H1 (cell line): ENCODE measurements around the gene MBD4. TPM values are rescaled to one million over a fixed set of nuclear protein-coding genes. Genes with fewer than 3 reads are reported as not detected.
"Not testable (repeated sequence)": the region's sequence is repeated elsewhere in the genome, so short reads cannot be mapped to it uniquely, and the experiment has no call there.

Experiments
- CTCF ChIA-PET: fragments of 300-600 bp; sonication (Branson Sonifier 250); formaldehyde crosslinking; loops from one replicate; lab custom pipeline; 2021; ENCODE audit not compliant: partially characterized antibody; lab: Charles Lee
- POLR2A ChIA-PET: fragments of 300-600 bp; sonication (Branson Sonifier 250); formaldehyde crosslinking; loops from one replicate; lab custom pipeline; 2021; ENCODE audit warnings: inconsistent platforms; ENCODE audit not compliant: partially characterized antibody; lab: Charles Lee
- DNase-seq, 2 experiments: peaks; one replicate each; pipeline versions ENCODE4 v3.0.0 to v3.0.0-alpha.2; 2010 to 2022; ENCODE audit warnings: low spot score in 2 of 2, low read depth in 1 of 2, mixed read lengths in 1 of 2
- FAIRE-seq: peaks from 2 replicates; lab custom pipeline; 2011; peaks lifted over from hg19 to GRCh38; lab: Jason Lieb, UNC
- H2AFZ ChIP-seq: 2 replicates; pipeline ENCODE4 v1.8.1; 2012; ENCODE audit warnings: low read length, inconsistent platforms
- H2AK5ac ChIP-seq: 2 replicates; pipeline ENCODE4 v1.6.1; 2013; ENCODE audit warnings: low read depth, low read length
- H2BK120ac ChIP-seq: replicated peaks from 2 replicates; pipeline ENCODE3; 2013; ENCODE audit warnings: low read depth, low read length, inconsistent platforms
- H2BK12ac ChIP-seq: 2 replicates; pipeline ENCODE4 v1.6.1; 2013; ENCODE audit warnings: low read depth, low read length
- H2BK15ac ChIP-seq: 2 replicates; pipeline ENCODE4 v1.6.1; 2013; ENCODE audit warnings: low read length
- H2BK20ac ChIP-seq: 2 replicates; pipeline ENCODE4 v1.6.1; 2013; ENCODE audit warnings: low read length
- H2BK5ac ChIP-seq: 2 replicates; pipeline ENCODE4 v1.6.1; 2013; ENCODE audit warnings: low read depth, low read length
- H3K14ac ChIP-seq: 2 replicates; pipeline ENCODE4 v1.6.1; 2013; ENCODE audit warnings: inconsistent platforms; ENCODE audit not compliant: insufficient read length
- H3K18ac ChIP-seq: 2 replicates; pipeline ENCODE4 v1.6.1; 2013; ENCODE audit warnings: low read length; ENCODE audit errors: extremely low read depth
- H3K23ac ChIP-seq: 2 replicates; pipeline ENCODE4 v1.6.1; 2013; ENCODE audit warnings: inconsistent platforms; ENCODE audit not compliant: insufficient read length
- H3K23me2 ChIP-seq: 2 replicates; pipeline ENCODE4 v1.6.1; 2013; ENCODE audit warnings: low read depth, low read length
- H3K27ac ChIP-seq: 2 replicates; pipeline ENCODE4 v1.6.1; 2011; ENCODE audit warnings: low read depth, low read length, inconsistent platforms
- H3K27me3 ChIP-seq, 4 experiments: replicated peaks in 1 of 4; 1 replicate in 1 of 4; 2 replicates in 3 of 4; pipeline versions ENCODE4 v1.6.1 to v1.8.1; 2011 to 2013; ENCODE audit warnings: low read length in 3 of 4, mild to moderate bottlenecking in 3 of 4, inconsistent platforms in 2 of 4, mixed read lengths in 2 of 4, moderate library complexity in 1 of 4; ENCODE audit not compliant: control insufficient read depth in 3 of 4, insufficient read depth in 3 of 4; ENCODE audit errors: extremely low read depth in 1 of 4
- H3K36me3 ChIP-seq, 4 experiments: 2 replicates each; pipeline versions ENCODE4 v1.6.1 to v1.8.1; 2011 to 2013; ENCODE audit warnings: mild to moderate bottlenecking in 4 of 4, low read length in 3 of 4, moderate library complexity in 2 of 4, control low read depth in 1 of 4, inconsistent platforms in 1 of 4; ENCODE audit not compliant: insufficient read depth in 4 of 4, control insufficient read depth in 2 of 4
- H3K4ac ChIP-seq: replicated peaks from 2 replicates; pipeline ENCODE3; 2013; ENCODE audit warnings: low read length, low read depth, mixed read lengths, inconsistent platforms; ENCODE audit not compliant: insufficient read length
- H3K4me1 ChIP-seq, 4 experiments: replicated peaks in 1 of 4; 1 replicate in 1 of 4; 2 replicates in 3 of 4; pipeline versions ENCODE4 v1.6.1 to v1.8.1; 2011 to 2013; ENCODE audit warnings: low read length in 3 of 4, inconsistent platforms in 2 of 4, mixed read lengths in 1 of 4; ENCODE audit not compliant: insufficient read depth in 4 of 4, control insufficient read depth in 3 of 4
- H3K4me2 ChIP-seq, 2 experiments: 2 replicates each; pipeline versions ENCODE4 v1.6.1 to v1.8.1; 2011 to 2013; ENCODE audit warnings: low read depth in 2 of 2, low read length in 2 of 2, control low read depth in 1 of 2, inconsistent platforms in 1 of 2, mild to moderate bottlenecking in 1 of 2; ENCODE audit not compliant: insufficient read depth in 1 of 2
- H3K4me3 ChIP-seq, 4 experiments: fragments of 200-600, 300-600 bp in 1 of 4; sonication (generic), shearing (Covaris generic), sonication (Bioruptor Twin) in 1 of 4; 2 replicates each; pipeline versions ENCODE4 v1.5.1 to v1.8.1; 2011 to 2016; ENCODE audit warnings: low read length in 4 of 4, low read depth in 3 of 4, control low read depth in 2 of 4, inconsistent platforms in 2 of 4, mild to moderate bottlenecking in 2 of 4, mixed read lengths in 1 of 4, moderate library complexity in 1 of 4; ENCODE audit not compliant: insufficient read depth in 2 of 4; ENCODE audit errors: extremely low read depth in 1 of 4
- H3K56ac ChIP-seq: replicated peaks from 2 replicates; pipeline ENCODE3; 2013; ENCODE audit warnings: low read depth, mild to moderate bottlenecking, mixed read lengths, low read length, inconsistent platforms; ENCODE audit not compliant: insufficient read length
- H3K79me1 ChIP-seq: 2 replicates; pipeline ENCODE4 v1.6.1; 2013; ENCODE audit warnings: low read depth, low read length, control low read depth
- H3K79me2 ChIP-seq, 2 experiments: 2 replicates each; pipeline versions ENCODE4 v1.6.1 to v1.8.1; 2012 to 2013; ENCODE audit warnings: low read length in 2 of 2, mild to moderate bottlenecking in 2 of 2, inconsistent platforms in 1 of 2; ENCODE audit not compliant: insufficient read depth in 2 of 2, control insufficient read depth in 1 of 2
- H3K9ac ChIP-seq, 4 experiments: replicated peaks in 1 of 4; 1 replicate in 1 of 4; 2 replicates in 3 of 4; pipeline versions ENCODE4 v1.6.1 to v1.8.1; 2011 to 2013; ENCODE audit warnings: low read depth in 3 of 4, low read length in 3 of 4, control low read depth in 2 of 4, mild to moderate bottlenecking in 2 of 4, moderate library complexity in 2 of 4, inconsistent platforms in 1 of 4; ENCODE audit errors: extremely low read depth in 1 of 4
- H3K9me3 ChIP-seq, 2 experiments: 2 replicates each; pipeline versions ENCODE4 v1.6.1 to v1.8.1; 2012 to 2013; ENCODE audit warnings: mild to moderate bottlenecking in 2 of 2, moderate library complexity in 2 of 2, control low read depth in 1 of 2, inconsistent platforms in 1 of 2, low read depth in 1 of 2, low read length in 1 of 2, mixed read lengths in 1 of 2; ENCODE audit not compliant: insufficient read depth in 2 of 2
- H4K20me1 ChIP-seq, 2 experiments: replicated peaks in 1 of 2; 2 replicates each; pipeline versions ENCODE3 to v1.8.1; 2011 to 2013; ENCODE audit warnings: inconsistent platforms in 2 of 2, low read length in 2 of 2, mild to moderate bottlenecking in 1 of 2; ENCODE audit not compliant: insufficient read depth in 2 of 2, control insufficient read depth in 1 of 2
- H4K5ac ChIP-seq: 2 replicates; pipeline ENCODE4 v1.6.1; 2013; ENCODE audit warnings: low read length, low read depth, mixed read lengths, inconsistent platforms; ENCODE audit not compliant: insufficient read length
- H4K8ac ChIP-seq: 2 replicates; pipeline ENCODE4 v1.8.0; 2013; ENCODE audit warnings: mild to moderate bottlenecking, moderate library complexity, low read length, inconsistent platforms; ENCODE audit not compliant: insufficient read depth; ENCODE audit errors: extremely low read depth
- H4K91ac ChIP-seq: replicated peaks from 2 replicates; pipeline ENCODE3; 2013; ENCODE audit warnings: low read length, mixed read lengths, inconsistent platforms; ENCODE audit not compliant: insufficient read length
- WGBS, 2 experiments: shearing (Covaris generic) in 1 of 2; methylation state at CpG; one replicate each; pipeline versions ENCODE4 v1.1.6 to v1.1.7; 2013 to 2015; ENCODE audit warnings: low lambda C conversion rate in 2 of 2, mixed read lengths in 2 of 2, inconsistent platforms in 1 of 2, low coverage in 1 of 2, missing lambda C conversion rate in 1 of 2; ENCODE audit not compliant: insufficient replicate concordance in 2 of 2, insufficient coverage in 1 of 2, insufficient read length in 1 of 2; ENCODE audit errors: extremely low coverage in 1 of 2, missing lambda C conversion rate in 1 of 2; 5-methylcytosine and 5-hydroxymethylcytosine counted together
- polyA plus RNA-seq, 7 experiments: library from polyadenylated mRNA; depleted of rRNA in 3 of 7; stranded (reverse) in 5 of 7; unstranded in 2 of 7; fragments of >200 nt in 5 of 7; fragments of 200-250 nt in 2 of 7; gene quantifications; 1 replicate in 5 of 7; 2 replicates in 1 of 7; 4 replicates in 1 of 7; pipeline versions ENCODE4 v1.2.1 to v1.2.3, GENCODE V29; 2011 to 2013; ENCODE audit warnings: missing spikeins in 2 of 7, mixed read lengths in 2 of 7
- total RNA-seq: library from RNA; stranded (reverse); fragmentation: NEBNext Ultra II Directional; extraction: Animal tissue kit (Norgen Biotek cat#: 25700); gene quantifications from 2 replicates; pipeline ENCODE4 v1.2.1, GENCODE V29; 2021

Gene MBD4
- total and polyA plus RNA-seq, 2 of the 8 experiments (the other 6 are each of a cell fraction or from before 2014, with no cell fraction given) = 11.2 to 35.8 TPM

DNA sequence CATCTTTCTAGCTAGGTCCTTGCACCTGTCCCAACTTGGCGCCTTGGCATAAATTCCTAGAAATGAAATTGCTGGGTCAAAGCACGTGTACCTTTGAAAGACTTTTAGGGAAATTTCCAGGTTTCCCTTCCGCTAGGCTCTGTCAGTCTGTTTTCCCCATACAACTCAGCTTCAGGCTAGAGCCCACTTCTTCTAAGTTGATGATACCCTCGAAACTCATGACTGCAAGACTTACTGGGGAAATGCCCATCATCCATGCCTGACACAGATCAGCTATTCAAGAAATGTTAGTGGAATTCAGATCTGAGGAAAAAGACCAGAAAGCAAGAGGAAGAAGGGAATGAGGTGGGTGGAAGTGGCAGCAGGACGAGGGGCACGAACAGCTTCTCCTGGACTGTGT lies 45.4 kb upstream of the MBD4 start:
- not testable (repeated sequence) for H3K23ac ChIP-seq, H3K36me3 ChIP-seq, H3K9me3 ChIP-seq, H2AFZ ChIP-seq, H4K8ac ChIP-seq, H3K23me2 ChIP-seq, H3K4me3 ChIP-seq, H3K27me3 ChIP-seq, H3K14ac ChIP-seq, H3K27ac ChIP-seq, H4K91ac ChIP-seq, H4K5ac ChIP-seq, H3K56ac ChIP-seq, H2BK5ac ChIP-seq, H2BK20ac ChIP-seq, H3K4ac ChIP-seq, H2AK5ac ChIP-seq, H2BK12ac ChIP-seq, H3K9ac ChIP-seq, FAIRE-seq, H4K20me1 ChIP-seq, H2BK120ac ChIP-seq, H3K79me2 ChIP-seq, H3K79me1 ChIP-seq, H3K4me2 ChIP-seq, H2BK15ac ChIP-seq, DNase-seq, H3K18ac ChIP-seq
- ChIA-PET POLR2A (interaction anchor here (1.2 kb wide), 2 partner anchors 35 to 37 kb away, joined by 3 read pairs; no protein-coding TSS in a partner anchor), CTCF (interaction anchor here (0.7 to 11.2 kb wide), 8 partner anchors 9 to 123 kb away, joined by 3 to 93 read pairs (median 3); no protein-coding TSS in a partner anchor)
- WGBS, 2 experiments = 95% methylated on average over 6 of the region's 6 CpGs; no CpG with 5 or more reads in 1 of the 2 experiments
- peaks cover 2 to 12% (median 8%) of the 10 kb centered on the region in 4 experiments; a peak in 6 of 7 replicates for H3K4me1 ChIP-seq
